PFSK-1 (cell line): ENCODE results near the gene DGKI.

ENCODE experiments used
- FOXP2 ChIP-seq: optimal IDR thresholded peaks from 2 replicates; pipeline ENCODE3; 2011; ENCODE audit warnings: borderline replicate concordance, control low read depth, inconsistent platforms; ENCODE audit not compliant: insufficient read depth; ENCODE audit errors: extremely low read length, extremely low read depth
- POLR2AphosphoS5 ChIP-seq: IDR thresholded peaks from 2 replicates; pipeline ENCODE4 v1.6.1; 2012; ENCODE audit warnings: low read depth, mild to moderate bottlenecking, control low read depth, low read length, moderate library complexity
- SIN3A ChIP-seq: IDR thresholded peaks from 2 replicates; pipeline ENCODE4 v1.6.1; 2012; ENCODE audit warnings: mild to moderate bottlenecking, low read length, moderate library complexity, borderline replicate concordance; ENCODE audit not compliant: insufficient read depth
- TAF1 ChIP-seq: IDR thresholded peaks from 2 replicates; pipeline ENCODE4 v1.6.1; 2012; ENCODE audit warnings: low read length, control low read depth, borderline replicate concordance; ENCODE audit not compliant: insufficient read depth
- TF ChIP-seq, protein P1 (sequence below), 2 experiments: IDR thresholded peaks; 2 replicates each; pipeline versions ENCODE4 v1.6.1 to v1.8.0; 2011 to 2012; ENCODE audit warnings: low read depth in 2 of 2, low read length in 2 of 2, control low read depth in 1 of 2, inconsistent platforms in 1 of 2, mild to moderate bottlenecking in 1 of 2, moderate library complexity in 1 of 2; ENCODE audit not compliant: insufficient read depth in 1 of 2

DGKI gene

GRCh38 chr7:137411446-137411845 is 435.3 kb downstream of the DGKI start:
- TF ChIP-seq POLR2AphosphoS5 (no peak), TAF1 (no peak)

DNA sequence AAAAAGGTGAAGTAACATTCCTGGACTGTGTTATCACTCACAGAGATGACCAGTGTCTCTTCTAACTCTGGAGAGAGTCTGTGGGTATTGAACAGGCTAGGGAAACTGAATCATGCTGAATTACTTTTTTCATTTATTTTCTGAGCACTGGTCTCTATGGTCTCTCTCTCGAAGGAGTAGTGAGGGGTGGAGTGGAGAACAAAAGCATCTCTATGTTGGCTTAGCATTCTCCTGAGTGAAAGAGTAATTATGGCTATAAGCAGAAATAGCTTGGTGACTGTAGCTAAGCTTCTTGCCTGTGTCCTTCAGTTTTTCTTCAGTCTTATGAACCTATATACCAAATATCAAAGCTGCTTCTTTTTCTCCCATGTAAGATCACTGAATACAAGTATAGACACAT is 438.6 kb downstream of the DGKI start:
- TF ChIP-seq, protein P1, sequence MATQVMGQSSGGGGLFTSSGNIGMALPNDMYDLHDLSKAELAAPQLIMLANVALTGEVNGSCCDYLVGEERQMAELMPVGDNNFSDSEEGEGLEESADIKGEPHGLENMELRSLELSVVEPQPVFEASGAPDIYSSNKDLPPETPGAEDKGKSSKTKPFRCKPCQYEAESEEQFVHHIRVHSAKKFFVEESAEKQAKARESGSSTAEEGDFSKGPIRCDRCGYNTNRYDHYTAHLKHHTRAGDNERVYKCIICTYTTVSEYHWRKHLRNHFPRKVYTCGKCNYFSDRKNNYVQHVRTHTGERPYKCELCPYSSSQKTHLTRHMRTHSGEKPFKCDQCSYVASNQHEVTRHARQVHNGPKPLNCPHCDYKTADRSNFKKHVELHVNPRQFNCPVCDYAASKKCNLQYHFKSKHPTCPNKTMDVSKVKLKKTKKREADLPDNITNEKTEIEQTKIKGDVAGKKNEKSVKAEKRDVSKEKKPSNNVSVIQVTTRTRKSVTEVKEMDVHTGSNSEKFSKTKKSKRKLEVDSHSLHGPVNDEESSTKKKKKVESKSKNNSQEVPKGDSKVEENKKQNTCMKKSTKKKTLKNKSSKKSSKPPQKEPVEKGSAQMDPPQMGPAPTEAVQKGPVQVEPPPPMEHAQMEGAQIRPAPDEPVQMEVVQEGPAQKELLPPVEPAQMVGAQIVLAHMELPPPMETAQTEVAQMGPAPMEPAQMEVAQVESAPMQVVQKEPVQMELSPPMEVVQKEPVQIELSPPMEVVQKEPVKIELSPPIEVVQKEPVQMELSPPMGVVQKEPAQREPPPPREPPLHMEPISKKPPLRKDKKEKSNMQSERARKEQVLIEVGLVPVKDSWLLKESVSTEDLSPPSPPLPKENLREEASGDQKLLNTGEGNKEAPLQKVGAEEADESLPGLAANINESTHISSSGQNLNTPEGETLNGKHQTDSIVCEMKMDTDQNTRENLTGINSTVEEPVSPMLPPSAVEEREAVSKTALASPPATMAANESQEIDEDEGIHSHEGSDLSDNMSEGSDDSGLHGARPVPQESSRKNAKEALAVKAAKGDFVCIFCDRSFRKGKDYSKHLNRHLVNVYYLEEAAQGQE (IDR thresholded peaks at IDR 0.05; ENCODE audit: insufficient read depth in 1 of 2, low read depth in 2 of 2, low read length in 2 of 2) = no peak
- no peak for TF ChIP-seq FOXP2
- no peak for TF ChIP-seq TAF1
- no peak for TF ChIP-seq SIN3A
- TF ChIP-seq POLR2AphosphoS5 = no peak

GRCh38 chr7:137407078-137407477 is 439.7 kb downstream of the DGKI start:
- no peak for TF ChIP-seq FOXP2
- TF ChIP-seq SIN3A = no peak
- no peak for TF ChIP-seq TAF1
- TF ChIP-seq, protein P1 (IDR thresholded peaks at IDR 0.05; ENCODE audit: insufficient read depth in 1 of 2, low read depth in 2 of 2, low read length in 2 of 2) = no peak

GRCh38 chr7:137404660-137405317 is 442.0 kb downstream of the DGKI start:
- TF ChIP-seq FOXP2 = no peak
- TF ChIP-seq TAF1 = no peak
- TF ChIP-seq POLR2AphosphoS5 = no peak
- no peak for TF ChIP-seq SIN3A
- TF ChIP-seq, protein P1 (IDR thresholded peaks at IDR 0.05; ENCODE audit: insufficient read depth in 1 of 2, low read depth in 2 of 2, low read length in 2 of 2) = no peak

- no peak for TF ChIP-seq TAF1
- TF ChIP-seq, protein P1 (IDR thresholded peaks at IDR 0.05; ENCODE audit: insufficient read depth in 1 of 2, low read depth in 2 of 2, low read length in 2 of 2) = no peak
- no peak for TF ChIP-seq SIN3A
- no peak for TF ChIP-seq POLR2AphosphoS5
- TF ChIP-seq FOXP2 = no peak
Observed at GRCh38 chr7:137403353-137403695, 443.4 kb downstream of the DGKI start.
